HEK293 (cell line): ENCODE data around the gene RIPK3.
A peak's percentile ranks its signal among the peaks of the same experiment; 100 is the strongest.

Experiments
- CTCF ChIA-PET: fragments of 350-600 bp; formaldehyde crosslinking; extraction: SDS; loops from one replicate; lab custom pipeline; 2021; ENCODE audit warnings: antibody characterized with exemption; lab: Yijun Ruan, JAX
- POLR2A ChIA-PET: fragments of 300-600 bp; formaldehyde crosslinking; extraction: SDS; loops from one replicate; lab custom pipeline; 2020; ENCODE audit warnings: antibody characterized with exemption, inconsistent platforms; lab: Yijun Ruan, JAX
- H3K27ac ChIP-seq: fragments of 200-500 bp; sonication (Bioruptor generic); 2 replicates; pipeline ENCODE4 v1.5.1; 2014; ENCODE audit warnings: low read depth, low read length, control low read depth, inconsistent platforms; ENCODE audit errors: extremely low read depth
- H3K36me3 ChIP-seq, 2 experiments: fragments of 200-500 bp in 1 of 2; sonication (Bioruptor generic) in 1 of 2; 1 replicate in 1 of 2; 2 replicates in 1 of 2; pipeline ENCODE4 v1.5.1; 2014 to 2017; ENCODE audit warnings: inconsistent platforms in 2 of 2, low read length in 2 of 2; ENCODE audit not compliant: control insufficient read depth in 2 of 2, insufficient read depth in 1 of 2
- H3K4me1 ChIP-seq: fragments of 200-500 bp; sonication (Bioruptor generic); 2 replicates; pipeline ENCODE4 v1.5.1; 2014; ENCODE audit warnings: mild to moderate bottlenecking, low read length, inconsistent platforms; ENCODE audit not compliant: control insufficient read depth, insufficient read depth
- H3K4me3 ChIP-seq: 2 replicates; pipeline ENCODE4 v1.5.1; 2011; ENCODE audit warnings: low read depth, mild to moderate bottlenecking, control low read depth, low read length, moderate library complexity
- H3K9me3 ChIP-seq: fragments of 200-500 bp; sonication (Bioruptor generic); 2 replicates; pipeline ENCODE4 v1.5.1; 2014; ENCODE audit warnings: low read depth, low read length, inconsistent platforms; ENCODE audit not compliant: control insufficient read depth, insufficient read depth
- GFI1B ChIP-seq: fragments of 450-650 bp; formaldehyde crosslinking; IDR thresholded peaks from 2 replicates; pipeline ENCODE4 v1.5.1; 2016; ENCODE audit warnings: missing biosample characterization, missing genetic modification characterization
- KLF1 ChIP-seq: fragments of 450-650 bp; formaldehyde crosslinking; IDR thresholded peaks from 2 replicates; pipeline ENCODE4 v1.5.1; 2016; ENCODE audit warnings: missing biosample characterization, missing genetic modification characterization
- KLF10 ChIP-seq: fragments of 450-650 bp; IDR thresholded peaks from 2 replicates; pipeline ENCODE4 v1.5.1; 2018; ENCODE audit warnings: missing biosample characterization, mild to moderate bottlenecking, missing genetic modification characterization
- ZNF155 ChIP-seq: fragments of 450-650 bp; formaldehyde crosslinking; IDR thresholded peaks from 2 replicates; pipeline ENCODE4 v1.5.1; 2016; ENCODE audit warnings: missing biosample characterization, missing genetic modification characterization
- ZNF341 ChIP-seq: fragments of 450-650 bp; formaldehyde crosslinking; IDR thresholded peaks from 2 replicates; pipeline ENCODE4; 2016; ENCODE audit warnings: low read depth, missing biosample characterization, missing genetic modification characterization
- ZNF768 ChIP-seq: fragments of 450-650 bp; formaldehyde crosslinking; IDR thresholded peaks from 2 replicates; pipeline ENCODE4 v1.5.1; 2018; ENCODE audit warnings: missing biosample characterization, mild to moderate bottlenecking, missing genetic modification characterization
- ZNF837 ChIP-seq: fragments of 450-650 bp; formaldehyde crosslinking; IDR thresholded peaks from 2 replicates; pipeline ENCODE4 v1.5.1; 2016; ENCODE audit warnings: missing biosample characterization, missing genetic modification characterization
- ZSCAN30 ChIP-seq: fragments of 450-650 bp; IDR thresholded peaks from 2 replicates; pipeline ENCODE4 v1.5.1; 2018; ENCODE audit warnings: missing biosample characterization, mild to moderate bottlenecking, missing genetic modification characterization, moderate library complexity
- ZXDB ChIP-seq: fragments of 450-650 bp; formaldehyde crosslinking; IDR thresholded peaks from 2 replicates; pipeline ENCODE4 v1.5.1; 2016; ENCODE audit warnings: missing biosample characterization, missing genetic modification characterization
- TF ChIP-seq, protein P1 (sequence below): fragments of 450-650 bp; formaldehyde crosslinking; conservative IDR thresholded peaks from 2 replicates; pipeline ENCODE4 v1.5.1; 2016; ENCODE audit warnings: low read depth, missing biosample characterization, missing genetic modification characterization
- TF ChIP-seq, protein P2 (sequence below): fragments of 450-650 bp; formaldehyde crosslinking; IDR thresholded peaks from 2 replicates; pipeline ENCODE4 v1.5.1; 2016; ENCODE audit warnings: missing biosample characterization, missing genetic modification characterization

Gene RIPK3

DNA sequence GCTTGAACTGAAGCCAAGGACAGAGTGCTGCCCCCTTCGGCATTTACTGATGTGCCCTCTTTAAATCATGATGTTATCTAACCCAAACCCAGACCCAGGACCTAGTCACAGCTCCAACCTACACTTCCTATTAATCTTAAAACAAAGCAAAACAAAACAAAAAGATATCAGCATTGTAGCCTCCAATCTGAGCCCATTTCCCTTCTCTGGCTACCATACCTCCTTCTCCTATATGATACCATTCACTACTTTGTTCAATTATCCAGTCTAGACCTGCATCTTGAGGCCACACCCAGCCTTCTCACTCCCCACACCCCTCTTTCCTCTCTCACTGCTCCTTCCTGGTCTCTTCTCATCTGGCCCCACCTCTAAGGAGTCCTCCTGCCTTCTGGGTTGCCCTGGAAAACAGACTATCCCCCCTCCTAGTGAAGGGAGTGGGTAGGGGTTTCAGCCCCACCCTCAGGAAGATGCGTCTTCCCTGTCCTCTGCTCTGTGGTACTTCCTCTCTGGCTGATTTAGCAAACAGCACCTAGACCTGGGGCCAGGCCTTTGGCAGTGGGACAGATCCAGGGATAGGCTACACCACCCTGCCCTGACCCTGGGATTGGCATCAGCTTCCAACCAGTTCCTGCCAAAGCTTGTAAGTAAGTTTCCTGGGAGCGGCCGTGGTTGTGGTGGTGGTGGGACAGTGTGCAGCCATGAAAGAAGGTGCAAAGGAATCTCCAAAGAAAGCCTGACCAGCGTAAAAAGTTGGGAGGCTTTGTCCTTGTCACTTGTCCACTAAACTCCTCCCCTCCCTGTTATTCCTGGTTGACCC is 25.2 kb downstream of the RIPK3 start:
- no peaks in the 10 kb centered on the region for H3K9me3 ChIP-seq
- H3K27ac ChIP-seq, result no peak overlapping the region
- peaks cover 0 to 35% of the 10 kb centered on the region in 2 experiments; a peak in 1 of 3 replicates for H3K36me3 ChIP-seq
- peak; percentile 86 for TF ChIP-seq KLF1
- TF ChIP-seq ZNF768, result no peak
- no peak for TF ChIP-seq ZNF837 (tag by site-specific recombination)
- H3K4me1 ChIP-seq, result no peaks in the 10 kb centered on the region
- ChIA-PET POLR2A (interaction anchor here (0.6 kb wide), 1 partner anchor 8 kb away, joined by 3 read pairs; no protein-coding TSS in a partner anchor), CTCF (interaction anchor here (0.7 to 1.3 kb wide), 3 partner anchors 12 to 19 kb away, joined by 3 to 5 read pairs (median 3); no protein-coding TSS in a partner anchor)
- no peak overlapping the region for H3K4me3 ChIP-seq

DNA sequence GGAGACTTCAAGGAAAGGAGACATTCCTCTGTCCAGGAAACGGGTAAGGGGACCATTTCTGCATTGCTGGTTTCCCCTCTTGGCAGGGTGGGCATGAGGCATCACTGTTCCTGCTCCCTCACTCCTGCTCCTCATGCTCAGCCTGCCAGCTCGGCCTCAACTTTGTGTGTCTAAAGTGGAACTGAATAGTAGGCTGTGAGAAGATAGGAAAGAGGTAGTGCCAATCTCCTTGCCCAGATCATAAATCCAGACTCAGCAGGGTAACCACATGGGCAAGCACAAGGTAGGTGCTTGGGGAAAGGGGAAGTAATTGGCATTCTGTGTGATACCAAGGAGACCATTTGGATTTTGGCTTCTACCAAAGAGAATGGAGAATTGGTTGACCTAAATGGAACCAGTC is 25.9 kb downstream of the RIPK3 start:
- ChIA-PET POLR2A (no interaction called here), CTCF (interaction anchor here (1.0 to 1.3 kb wide), 3 partner anchors 17 to 118 kb away, joined by 3 to 5 read pairs (median 4); no protein-coding TSS in a partner anchor)
- no peak overlapping the region for H3K4me3 ChIP-seq

DNA sequence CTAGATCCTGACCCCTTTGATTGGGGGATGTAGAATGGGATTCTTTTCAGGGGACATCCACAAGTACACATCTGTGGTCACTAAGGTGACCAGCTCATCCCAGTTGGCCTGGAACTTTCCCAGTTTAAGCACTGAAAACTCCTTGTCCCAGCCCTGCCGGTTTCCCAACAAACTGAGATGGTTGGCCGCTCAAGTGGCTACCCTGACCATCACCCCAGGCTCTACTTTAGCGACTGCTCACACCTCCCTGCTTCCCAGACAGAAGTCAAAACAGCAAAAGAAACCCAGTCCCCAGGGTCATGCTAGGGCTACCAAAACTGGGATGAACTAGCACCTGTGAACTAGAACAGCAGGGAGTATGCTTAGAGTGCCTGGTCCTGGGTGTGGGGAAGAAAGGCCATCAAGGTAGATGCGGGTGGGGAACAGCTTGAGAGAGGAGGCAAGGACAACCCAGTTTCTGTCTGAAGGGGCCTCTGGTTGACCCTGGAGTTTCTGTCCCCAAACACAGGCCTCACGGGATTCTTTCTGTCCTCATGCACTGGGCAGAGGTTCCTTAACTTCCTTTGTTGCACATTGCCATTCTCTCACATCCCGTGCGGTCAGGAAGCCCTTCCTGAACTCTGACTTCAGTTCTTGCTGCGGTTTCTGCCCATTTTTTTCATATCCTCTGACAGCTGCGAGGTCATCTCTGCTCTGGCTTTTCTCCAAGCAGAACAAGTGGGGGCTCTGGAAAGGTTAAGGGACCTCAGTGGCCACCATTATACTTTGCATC is 26.9 kb downstream of the RIPK3 start:
- no peak overlapping the region for H3K27ac ChIP-seq
- CTCF ChIA-PET, result interaction anchor here (0.5 to 1.3 kb wide), 4 partner anchors 13 to 119 kb away, joined by 3 to 5 read pairs (median 4); partner anchors contain the start of genes DHRS1 and NOP9
- H3K9me3 ChIP-seq, result no peaks in the 10 kb centered on the region
- POLR2A ChIA-PET, result no interaction called here
- no peaks in the 10 kb centered on the region for H3K4me1 ChIP-seq
- TF ChIP-seq ZXDB (tag by site-specific recombination) (no peak), ZNF155 (tag by site-specific recombination) (no peak), ZSCAN30 (tag by site-specific recombination) (no peak), KLF10 (tag by site-specific recombination) (no peak)
- TF ChIP-seq, protein P1, sequence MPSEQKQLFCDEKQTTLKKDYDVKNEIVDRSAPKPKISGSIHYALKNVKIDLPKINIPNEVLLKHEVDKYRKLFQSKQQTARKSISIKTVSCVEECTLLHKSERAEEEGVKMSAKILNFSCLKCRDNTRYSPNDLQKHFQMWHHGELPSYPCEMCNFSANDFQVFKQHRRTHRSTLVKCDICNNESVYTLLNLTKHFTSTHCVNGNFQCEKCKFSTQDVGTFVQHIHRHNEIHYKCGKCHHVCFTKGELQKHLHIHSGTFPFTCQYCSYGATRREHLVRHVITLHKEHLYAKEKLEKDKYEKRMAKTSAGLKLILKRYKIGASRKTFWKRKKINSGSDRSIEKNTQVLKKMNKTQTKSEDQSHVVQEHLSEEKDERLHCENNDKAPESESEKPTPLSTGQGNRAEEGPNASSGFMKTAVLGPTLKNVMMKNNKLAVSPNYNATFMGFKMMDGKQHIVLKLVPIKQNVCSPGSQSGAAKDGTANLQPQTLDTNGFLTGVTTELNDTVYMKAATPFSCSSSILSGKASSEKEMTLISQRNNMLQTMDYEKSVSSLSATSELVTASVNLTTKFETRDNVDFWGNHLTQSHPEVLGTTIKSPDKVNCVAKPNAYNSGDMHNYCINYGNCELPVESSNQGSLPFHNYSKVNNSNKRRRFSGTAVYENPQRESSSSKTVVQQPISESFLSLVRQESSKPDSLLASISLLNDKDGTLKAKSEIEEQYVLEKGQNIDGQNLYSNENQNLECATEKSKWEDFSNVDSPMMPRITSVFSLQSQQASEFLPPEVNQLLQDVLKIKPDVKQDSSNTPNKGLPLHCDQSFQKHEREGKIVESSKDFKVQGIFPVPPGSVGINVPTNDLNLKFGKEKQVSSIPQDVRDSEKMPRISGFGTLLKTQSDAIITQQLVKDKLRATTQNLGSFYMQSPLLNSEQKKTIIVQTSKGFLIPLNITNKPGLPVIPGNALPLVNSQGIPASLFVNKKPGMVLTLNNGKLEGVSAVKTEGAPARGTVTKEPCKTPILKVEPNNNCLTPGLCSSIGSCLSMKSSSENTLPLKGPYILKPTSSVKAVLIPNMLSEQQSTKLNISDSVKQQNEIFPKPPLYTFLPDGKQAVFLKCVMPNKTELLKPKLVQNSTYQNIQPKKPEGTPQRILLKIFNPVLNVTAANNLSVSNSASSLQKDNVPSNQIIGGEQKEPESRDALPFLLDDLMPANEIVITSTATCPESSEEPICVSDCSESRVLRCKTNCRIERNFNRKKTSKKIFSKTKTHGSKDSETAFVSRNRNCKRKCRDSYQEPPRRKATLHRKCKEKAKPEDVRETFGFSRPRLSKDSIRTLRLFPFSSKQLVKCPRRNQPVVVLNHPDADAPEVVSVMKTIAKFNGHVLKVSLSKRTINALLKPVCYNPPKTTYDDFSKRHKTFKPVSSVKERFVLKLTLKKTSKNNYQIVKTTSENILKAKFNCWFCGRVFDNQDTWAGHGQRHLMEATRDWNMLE (tag by site-specific recombination), result no peak
- H3K4me3 ChIP-seq, result no peak overlapping the region
- H3K36me3 ChIP-seq, result peaks cover 0 to 50% of the 10 kb centered on the region in 2 experiments; a peak in 2 of 3 replicates

More for the DNA sequence above, 25.9 kb downstream of the RIPK3 start:
- H3K27ac ChIP-seq, result no peak overlapping the region
- H3K36me3 ChIP-seq, result peaks cover 0 to 42% of the 10 kb centered on the region in 2 experiments; a peak in 1 of 3 replicates
- TF ChIP-seq, protein P2, sequence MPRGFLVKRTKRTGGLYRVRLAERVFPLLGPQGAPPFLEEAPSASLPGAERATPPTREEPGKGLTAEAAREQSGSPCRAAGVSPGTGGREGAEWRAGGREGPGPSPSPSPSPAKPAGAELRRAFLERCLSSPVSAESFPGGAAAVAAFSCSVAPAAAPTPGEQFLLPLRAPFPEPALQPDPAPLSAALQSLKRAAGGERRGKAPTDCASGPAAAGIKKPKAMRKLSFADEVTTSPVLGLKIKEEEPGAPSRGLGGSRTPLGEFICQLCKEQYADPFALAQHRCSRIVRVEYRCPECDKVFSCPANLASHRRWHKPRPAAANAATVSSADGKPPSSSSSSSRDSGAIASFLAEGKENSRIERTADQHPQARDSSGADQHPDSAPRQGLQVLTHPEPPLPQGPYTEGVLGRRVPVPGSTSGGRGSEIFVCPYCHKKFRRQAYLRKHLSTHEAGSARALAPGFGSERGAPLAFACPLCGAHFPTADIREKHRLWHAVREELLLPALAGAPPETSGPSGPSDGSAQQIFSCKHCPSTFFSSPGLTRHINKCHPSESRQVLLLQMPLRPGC, result no peak
- no peak for TF ChIP-seq ZNF341
- TF ChIP-seq GFI1B (tag by site-specific recombination), result no peak
- no peaks in the 10 kb centered on the region for H3K4me1 ChIP-seq
- no peaks in the 10 kb centered on the region for H3K9me3 ChIP-seq
